Occipital lobe (tissue), 2 donors: ENCODE measurements around the gene MACF1. TPM values are rescaled to one million over a fixed set of nuclear protein-coding genes. Genes with fewer than 3 reads are reported as not detected.
"Not testable (repeated sequence)": the region's sequence is repeated elsewhere in the genome, so short reads cannot be mapped to it uniquely, and the experiment has no call there.

ENCODE experiments used
- DNase-seq: peaks from one replicate; lab custom pipeline; 2025; lab: John Stamatoyannopoulos, UW
- total RNA-seq: library from RNA; depleted of rRNA; stranded (reverse); fragments of >200 nt; gene quantifications from one replicate; pipeline ENCODE4 v1.2.3, GENCODE V29; 2014

MACF1 gene
- total RNA-seq, 1 donor from 2014 or later: 341 TPM

- not testable (repeated sequence) for DNase-seq
Measured at GRCh38 chr1:39510570-39511186, 306.2 kb downstream of the MACF1 start.

- DNase-seq: not testable (repeated sequence)
Measured at GRCh38 chr1:39511477-39511876, 307.0 kb downstream of the MACF1 start.

GRCh38 chr1:39512234-39512847 is 307.8 kb downstream of the MACF1 start:
- not testable (repeated sequence) for DNase-seq

- DNase-seq: not testable (repeated sequence)
Measured at GRCh38 chr1:39514710-39515124, 310.2 kb downstream of the MACF1 start.

- not testable (repeated sequence) for DNase-seq
Measured at GRCh38 chr1:39515131-39516086, 310.9 kb downstream of the MACF1 start.

GRCh38 chr1:39516841-39517240 is 312.3 kb downstream of the MACF1 start:
- DNase-seq: not testable (repeated sequence)

- not testable (repeated sequence) for DNase-seq
Measured at GRCh38 chr1:39517936-39518335, 313.4 kb downstream of the MACF1 start.

- not testable (repeated sequence) for DNase-seq
Measured at GRCh38 chr1:39519376-39519775, 314.9 kb downstream of the MACF1 start.

GRCh38 chr1:39522221-39522620 is 317.7 kb downstream of the MACF1 start:
- not testable (repeated sequence) for DNase-seq

GRCh38 chr1:39522661-39523567 is 318.4 kb downstream of the MACF1 start:
- no peak for DNase-seq

GRCh38 chr1:39524171-39524570 is 319.7 kb downstream of the MACF1 start:
- DNase-seq: no peak

- DNase-seq: no peak
Measured at GRCh38 chr1:39524591-39525365, 320.3 kb downstream of the MACF1 start.

- no peak for DNase-seq
Measured at GRCh38 chr1:39525366-39526165, 321.1 kb downstream of the MACF1 start.

- DNase-seq: no peak
Measured at GRCh38 chr1:39526466-39527189, 322.1 kb downstream of the MACF1 start.

- DNase-seq: not testable (repeated sequence)
Measured at GRCh38 chr1:39527190-39527579, 322.7 kb downstream of the MACF1 start.

GRCh38 chr1:39528082-39528481 is 323.6 kb downstream of the MACF1 start:
- DNase-seq: no peak

- no peak for DNase-seq
Measured at GRCh38 chr1:39529901-39530535, 325.5 kb downstream of the MACF1 start.

- no peak for DNase-seq
Measured at GRCh38 chr1:39531526-39531925, 327.0 kb downstream of the MACF1 start.
